ENCODE results near the gene FAM78B.

Gene FAM78B

GRCh38 chr1:166190400-166190799 lies 23.6 kb upstream of the FAM78B start:
- no peak for DNase-seq (ENCODE audit: low read depth)
- no peak for TF ChIP-seq CTCF (IDR thresholded peaks at IDR 0.05; ENCODE audit: low read depth, low read length, missing control alignments)
- no peak overlapping the region for H3K4me3 ChIP-seq (ENCODE audit: low read depth, low read length)

GRCh38 chr1:166189126-166189525 lies 22.3 kb upstream of the FAM78B start:
- no peak overlapping the region for H3K4me3 ChIP-seq (ENCODE audit: low read depth, low read length)
- no peak for DNase-seq (ENCODE audit: low read depth)
- TF ChIP-seq CTCF (IDR thresholded peaks at IDR 0.05; ENCODE audit: low read depth, low read length, missing control alignments) = no peak

GRCh38 chr1:166185526-166185925 lies 18.7 kb upstream of the FAM78B start:
- TF ChIP-seq CTCF (IDR thresholded peaks at IDR 0.05; ENCODE audit: low read depth, low read length, missing control alignments) = no peak

GRCh38 chr1:166184897-166185296 lies 18.1 kb upstream of the FAM78B start:
- DNase-seq (ENCODE audit: low read depth) = no peak
- no peak for TF ChIP-seq CTCF (IDR thresholded peaks at IDR 0.05; ENCODE audit: low read depth, low read length, missing control alignments)
- H3K4me3 ChIP-seq (ENCODE audit: low read depth, low read length) = no peak overlapping the region

More at GRCh38 chr1:166185526-166185925, 18.7 kb upstream of the FAM78B start:
- H3K4me3 ChIP-seq (ENCODE audit: low read depth, low read length) = no peak overlapping the region
- no peak for DNase-seq (ENCODE audit: low read depth)

GRCh38 chr1:166184012-166184411 lies 17.2 kb upstream of the FAM78B start:
- no peak for DNase-seq (ENCODE audit: low read depth)
- H3K4me3 ChIP-seq (ENCODE audit: low read depth, low read length) = no peak overlapping the region
- no peak for TF ChIP-seq CTCF (IDR thresholded peaks at IDR 0.05; ENCODE audit: low read depth, low read length, missing control alignments)

- no peak for TF ChIP-seq CTCF (IDR thresholded peaks at IDR 0.05; ENCODE audit: low read depth, low read length, missing control alignments)
- no peak for DNase-seq (ENCODE audit: low read depth)
- H3K4me3 ChIP-seq (ENCODE audit: low read depth, low read length) = no peak overlapping the region
These were observed 15.5 kb upstream of the FAM78B start for GRCh38 chr1:166182281-166182680.

GRCh38 chr1:166176416-166176815 lies 9.6 kb upstream of the FAM78B start:
- no peak for TF ChIP-seq CTCF (IDR thresholded peaks at IDR 0.05; ENCODE audit: low read depth, low read length, missing control alignments)
- H3K4me3 ChIP-seq (ENCODE audit: low read depth, low read length) = no peak overlapping the region
- DNase-seq (ENCODE audit: low read depth) = no peak

Measured in GM12864 (cell line).